ENCODE data around the gene MEGF6.

The MEGF6 gene

DNA sequence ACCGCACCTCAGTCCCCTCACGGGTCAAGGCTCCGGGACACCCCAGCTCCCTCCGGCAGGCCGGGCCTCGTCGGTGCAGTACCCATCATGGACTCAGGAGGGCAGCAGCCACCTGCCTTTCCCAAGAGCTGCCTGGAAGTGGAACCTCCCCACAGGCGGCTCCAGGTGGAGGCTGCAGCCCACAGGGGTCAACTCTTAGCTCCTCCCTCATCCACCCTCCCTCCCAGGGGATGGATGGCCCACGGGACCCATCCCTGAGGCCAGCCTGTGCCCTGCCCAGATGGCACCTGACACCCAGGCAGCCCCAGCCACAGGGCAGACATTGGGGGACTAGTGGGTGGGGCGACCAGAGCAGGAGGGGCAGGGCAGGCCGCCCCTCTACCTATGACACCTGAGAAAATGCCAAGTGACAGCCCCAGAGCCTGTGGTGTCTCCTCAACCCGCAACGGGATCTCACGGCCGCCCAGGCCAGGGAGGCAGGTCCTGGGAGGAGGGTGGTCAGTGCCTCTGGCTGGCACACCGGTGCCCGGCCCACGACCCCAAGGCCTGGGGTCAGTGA, 158.0 kb downstream of the MEGF6 start:
- DNase-seq, result peak; percentile 31

DNA sequence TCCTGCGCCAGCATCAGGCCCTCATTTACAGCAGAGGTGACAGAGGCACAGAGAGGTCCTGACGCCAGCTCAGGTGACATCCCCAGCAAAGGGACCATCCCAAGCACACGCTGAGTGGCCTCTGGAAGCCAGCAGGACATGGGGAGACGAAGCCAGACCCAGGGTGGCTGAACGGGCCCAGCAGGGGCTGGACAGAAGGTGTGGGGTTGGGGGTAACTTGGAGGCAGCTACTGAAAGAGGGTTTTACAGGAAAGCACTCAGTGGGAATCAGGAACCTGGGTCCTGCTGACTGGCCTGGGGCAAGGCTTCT, 158.5 kb downstream of the MEGF6 start:
- no peak for DNase-seq

DNA sequence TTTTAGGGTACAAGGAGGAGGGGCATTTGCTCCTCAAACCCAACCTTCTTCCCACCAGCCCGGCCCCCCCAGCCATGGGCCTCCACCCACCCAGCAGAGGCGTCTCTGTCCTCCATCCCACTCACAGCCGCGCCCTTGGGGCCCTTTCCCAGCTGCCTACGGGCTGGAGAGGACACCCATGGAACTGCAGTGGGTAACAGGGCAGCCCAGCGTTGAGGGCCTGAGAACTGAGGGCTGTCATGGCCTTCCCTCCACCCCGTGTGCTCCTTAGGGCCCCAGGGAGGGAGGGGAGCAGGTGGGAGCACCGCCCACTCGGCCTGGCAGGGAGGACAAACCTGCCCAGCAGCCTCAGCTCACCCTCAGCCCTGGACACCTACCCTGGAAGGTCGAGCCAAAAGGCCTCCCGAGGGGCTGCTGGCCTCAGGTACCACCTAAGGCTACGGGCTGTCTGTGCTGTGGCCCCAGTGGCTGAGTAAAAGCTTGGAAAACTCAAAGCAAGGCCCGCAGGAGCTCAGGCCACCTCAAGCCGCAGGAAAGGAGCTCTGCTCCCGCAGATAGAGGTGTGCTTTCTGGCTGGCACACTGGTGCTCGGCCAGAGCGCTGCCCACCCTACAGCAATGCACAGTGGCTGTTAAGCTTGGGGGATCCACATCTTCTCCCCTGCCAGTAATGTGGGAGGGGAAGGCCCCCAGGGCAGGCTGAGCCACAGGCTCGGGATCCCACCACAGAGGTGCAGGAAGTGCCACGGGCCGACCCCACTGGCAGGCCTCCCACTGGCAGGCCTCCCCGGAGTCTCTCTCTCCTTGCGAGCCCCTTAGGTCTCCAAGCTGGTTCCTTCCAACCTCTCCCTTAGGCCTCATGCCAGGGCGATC, 159.1 kb downstream of the MEGF6 start:
- no peak for DNase-seq

- no peak for DNase-seq
Measured at GRCh38 chr1:3450983-3451382, 160.3 kb downstream of the MEGF6 start.

- DNase-seq, result no peak
Measured at GRCh38 chr1:3450202-3450863, 161.0 kb downstream of the MEGF6 start.

DNA sequence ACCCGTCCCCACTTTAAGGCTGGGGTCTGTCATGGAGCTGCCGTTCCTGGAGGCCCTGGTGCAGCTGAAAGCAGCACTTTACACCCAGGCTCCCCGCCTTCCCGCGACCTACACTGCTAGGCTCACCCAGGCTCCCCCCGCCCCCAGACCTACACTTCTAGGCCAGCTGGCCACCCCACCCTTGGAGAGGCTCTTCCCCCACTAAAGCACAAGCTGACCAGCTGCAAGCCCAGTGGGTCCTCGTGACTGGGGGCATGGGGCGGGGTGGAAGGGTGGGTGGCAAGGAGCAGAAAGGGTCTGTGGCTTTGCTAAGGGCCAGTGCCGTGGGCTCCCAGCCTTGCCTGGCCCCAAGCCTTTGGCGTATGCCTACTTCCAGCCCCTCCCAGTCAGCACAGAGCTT, 166.6 kb downstream of the MEGF6 start:
- no peak for DNase-seq

DNA sequence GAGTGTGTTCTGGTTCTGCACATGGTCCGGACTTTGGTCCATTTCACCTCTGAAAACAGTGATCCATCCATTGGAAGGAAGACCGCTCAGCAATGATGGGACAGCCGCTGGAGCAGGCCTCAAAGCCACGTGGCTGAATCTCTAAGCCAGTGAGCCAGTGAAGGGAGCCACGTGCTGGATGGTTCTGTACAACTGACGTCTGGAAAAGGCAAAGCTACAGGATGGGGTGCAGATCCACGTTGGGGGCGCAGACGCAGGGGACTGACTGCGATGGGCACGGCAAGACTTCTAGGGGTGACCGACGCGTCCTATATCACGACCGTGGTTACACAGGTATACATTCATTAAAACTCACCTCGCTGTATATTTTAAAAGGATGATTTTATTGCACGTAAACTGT, 167.0 kb downstream of the MEGF6 start:
- no peak for DNase-seq

GRCh38 chr1:3443807-3444206, 167.5 kb downstream of the MEGF6 start:
- no peak for DNase-seq

DNA sequence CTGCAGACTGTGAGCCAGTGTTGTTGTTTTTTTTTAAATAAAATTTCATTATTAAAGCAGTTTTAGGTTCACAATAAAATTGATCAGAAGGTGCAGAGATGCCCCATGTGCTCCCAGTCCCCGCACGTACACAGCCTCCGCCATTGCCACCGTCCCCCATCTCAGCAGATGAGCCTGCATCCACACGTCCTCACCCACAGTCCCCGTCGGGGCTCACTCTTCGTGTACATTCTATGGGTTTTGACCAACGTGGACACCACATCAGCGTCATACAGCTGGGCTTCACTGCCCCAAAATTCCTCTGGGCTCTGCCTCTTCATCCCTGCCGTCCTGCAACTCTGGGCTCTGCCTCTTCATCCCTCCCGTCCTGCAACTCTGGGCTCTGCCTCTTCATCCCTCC, 168.4 kb downstream of the MEGF6 start:
- DNase-seq, result no peak

GRCh38 chr1:3442331-3442730, 169.0 kb downstream of the MEGF6 start:
- DNase-seq, result no peak

GRCh38 chr1:3441880-3442279, 169.4 kb downstream of the MEGF6 start:
- DNase-seq, result no peak

DNA sequence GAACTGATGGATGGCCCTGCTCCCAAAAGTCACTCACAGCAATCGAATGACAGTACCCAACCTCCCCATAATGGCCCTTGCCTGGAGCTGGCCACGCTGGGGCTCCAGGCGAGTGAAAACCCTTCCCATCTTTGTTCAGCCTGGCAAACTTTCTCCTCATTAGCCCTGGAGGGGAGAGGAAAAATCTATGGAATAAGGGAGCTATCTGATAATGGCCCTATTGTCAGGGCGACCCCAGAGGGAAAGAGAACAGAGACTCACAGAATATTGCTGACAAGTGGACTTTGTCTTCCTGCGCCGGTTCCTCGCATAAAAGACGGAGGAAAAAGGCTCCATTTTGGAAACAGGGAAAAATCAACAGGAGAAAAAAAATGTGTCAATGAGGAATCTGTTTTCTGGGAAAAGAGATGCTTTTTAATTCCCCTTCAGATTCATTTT, 169.9 kb downstream of the MEGF6 start:
- no peak for DNase-seq

DNA sequence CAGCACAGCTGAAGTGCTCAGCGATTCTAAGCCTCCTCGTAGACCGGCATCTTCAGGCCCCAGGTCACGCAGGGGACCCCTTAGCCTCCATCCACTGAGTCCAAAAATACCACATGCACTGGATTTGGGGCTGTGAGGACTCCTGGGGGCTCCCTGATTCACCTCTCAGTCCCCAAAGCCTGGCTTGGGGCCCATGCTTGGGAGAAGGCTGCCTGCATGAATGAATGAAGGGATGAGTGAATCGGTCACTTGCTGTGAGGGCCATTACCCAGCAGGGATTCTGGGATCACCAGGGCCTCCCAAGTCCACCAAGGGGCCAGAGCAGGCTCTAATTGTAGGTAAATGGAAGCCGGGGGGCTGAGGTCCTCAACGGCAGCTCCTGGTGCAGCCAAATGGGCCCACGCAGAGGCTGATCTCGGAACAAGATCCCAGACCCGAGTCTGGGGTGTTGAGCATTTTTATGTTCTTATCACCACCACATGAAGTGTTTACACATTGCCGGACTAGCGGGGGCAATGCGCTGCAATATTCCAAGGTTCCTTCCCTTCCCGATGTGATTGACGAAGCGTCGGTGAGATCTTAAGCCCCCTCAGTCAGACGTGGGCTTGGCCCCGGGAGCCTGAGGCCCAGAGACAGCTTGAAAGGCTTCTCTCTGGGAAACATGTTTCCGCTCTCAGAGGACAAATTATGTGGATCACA, 170.4 kb downstream of the MEGF6 start:
- DNase-seq, result no peak

DNA sequence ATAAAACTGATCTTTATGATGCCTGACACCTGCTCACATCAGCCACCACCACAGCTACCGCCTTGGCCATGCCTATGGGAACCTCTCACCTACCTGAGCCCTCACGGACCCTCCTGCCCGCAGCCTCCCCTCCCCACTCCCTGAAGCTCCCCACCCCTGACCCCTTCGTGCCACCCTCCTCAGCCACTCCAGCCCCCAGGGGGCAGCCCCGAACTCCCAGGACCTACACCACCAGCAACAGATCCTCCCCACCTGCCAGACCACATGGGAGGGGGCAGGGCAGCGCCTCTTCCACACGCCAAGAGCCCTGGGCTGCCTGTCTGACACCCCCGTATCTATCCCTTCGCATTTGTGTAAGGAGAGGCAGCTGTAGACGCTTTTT, 171.0 kb downstream of the MEGF6 start:
- DNase-seq, result no peak
